Stimulated activated CD8-positive, alpha-beta memory T cell treated with anti-CD3 and anti-CD28 coated beads, Interleukin-12 subunit alpha, Interleukin-12 subunit beta, amount 100 ng/mL, for 24 hours (primary cell): ENCODE data around the gene ACADSB.
A peak's percentile ranks its signal among the peaks of the same experiment; 100 is the strongest.

Experiments
- DNase-seq: peaks from one replicate; pipeline ENCODE4 v3.0.0-alpha.2; 2020; ENCODE audit errors: extremely low read depth

The ACADSB gene

DNA sequence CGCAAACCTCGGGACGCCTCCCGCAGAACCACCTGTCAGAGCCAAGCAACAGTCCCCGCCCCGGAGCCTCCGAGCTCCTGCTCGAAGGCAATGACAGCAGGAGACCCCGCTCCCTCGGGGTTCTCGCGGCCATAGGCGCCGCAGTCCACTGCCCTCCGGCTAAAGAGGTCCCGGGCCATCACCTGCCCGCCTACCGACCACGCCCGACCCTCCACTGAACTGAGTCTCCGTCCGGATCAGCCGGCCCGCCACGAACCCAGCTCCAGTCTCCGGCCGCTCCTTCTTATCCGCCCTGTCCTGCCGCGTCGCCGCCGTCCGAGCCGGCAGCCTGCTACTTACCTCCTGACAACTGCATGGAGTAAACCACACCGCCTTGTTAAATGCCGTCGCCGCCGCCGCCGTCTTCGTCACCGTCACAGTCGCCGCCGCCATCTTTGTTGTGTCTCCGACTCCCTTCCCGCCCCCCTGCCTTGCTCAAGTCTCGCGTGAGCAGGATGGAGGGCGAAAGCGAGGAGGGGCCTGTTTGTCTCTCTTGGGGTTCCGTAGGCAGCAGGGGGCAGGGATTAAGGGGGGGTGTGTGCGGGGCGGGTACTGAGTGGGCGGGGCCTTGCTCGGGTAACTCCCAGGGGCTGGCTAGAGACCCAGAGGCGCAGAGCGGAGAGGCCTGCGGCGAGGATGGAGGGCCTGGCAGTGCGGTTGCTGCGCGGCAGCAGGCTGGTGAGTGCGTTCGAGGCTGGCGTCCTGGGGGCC lies at the start of gene ACADSB, which contains the start of gene IKZF5:
ACADSB (plus strand) TSS at position 652 of the 750 bp plus-strand sequence; CDS start at position 676, 24 bp downstream.
IKZF5 (minus strand) TSS at position 441 of the 750 bp plus-strand sequence. CDS start 10,170 bp downstream, outside the sequence.
- peak; percentile 89 for DNase-seq

DNA sequence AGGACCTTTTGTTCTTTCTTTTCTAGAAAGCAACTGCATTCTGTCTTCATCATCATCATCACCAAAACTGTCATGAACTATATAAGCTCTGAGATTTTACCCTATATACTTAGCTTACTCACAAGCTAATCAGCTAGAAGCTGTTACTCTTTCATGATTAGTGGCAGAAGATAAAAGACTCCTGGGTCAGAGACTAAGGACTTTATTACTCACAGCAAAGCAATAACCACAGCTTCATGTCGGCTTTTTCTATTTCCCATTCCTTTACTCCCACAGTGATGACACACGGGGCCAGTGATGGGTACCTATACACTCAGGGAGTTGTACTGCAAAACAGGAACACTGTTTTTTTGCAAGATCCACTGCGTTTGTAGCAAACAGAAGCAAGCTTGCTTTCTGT lies 46.4 kb upstream of the ACADSB start:
- DNase-seq = no peak

DNA sequence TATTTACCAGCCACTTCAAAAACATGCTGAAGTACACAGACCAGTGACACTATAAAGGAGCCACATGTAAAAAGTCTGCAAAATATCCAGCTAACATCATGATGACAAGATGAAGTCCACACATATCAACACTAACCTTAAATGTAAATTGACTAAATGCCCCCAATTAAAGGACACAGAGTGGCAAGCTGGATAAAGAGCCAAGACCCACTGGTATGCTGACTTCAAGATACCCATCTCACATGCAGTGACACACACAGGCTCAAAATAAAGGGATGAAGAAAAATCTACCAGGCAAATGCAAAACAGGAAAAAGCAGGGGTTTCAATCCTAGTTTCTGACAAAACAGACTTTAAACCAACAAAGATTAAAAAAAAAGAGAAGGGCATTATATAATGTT lies 41.9 kb upstream of the ACADSB start:
- DNase-seq = no peak

DNA sequence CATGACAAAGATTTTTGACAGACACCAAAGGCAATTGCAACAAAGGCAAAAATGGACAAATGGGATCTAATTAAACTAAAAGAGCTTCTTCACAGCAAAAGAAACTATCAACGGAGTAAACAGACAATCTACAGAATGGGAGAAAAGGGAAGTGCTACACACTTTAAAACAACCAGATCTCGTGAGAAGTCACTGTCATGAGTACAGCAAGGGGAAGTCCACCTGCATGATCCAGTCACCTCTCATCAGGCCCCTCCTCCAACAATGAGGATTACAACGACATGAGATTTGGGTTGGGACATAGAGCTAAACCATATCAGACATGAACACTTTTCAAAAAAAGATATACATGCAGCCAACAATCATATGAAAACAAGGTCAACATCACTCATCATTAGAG lies 40.1 kb upstream of the ACADSB start:
- DNase-seq = no peak

DNA sequence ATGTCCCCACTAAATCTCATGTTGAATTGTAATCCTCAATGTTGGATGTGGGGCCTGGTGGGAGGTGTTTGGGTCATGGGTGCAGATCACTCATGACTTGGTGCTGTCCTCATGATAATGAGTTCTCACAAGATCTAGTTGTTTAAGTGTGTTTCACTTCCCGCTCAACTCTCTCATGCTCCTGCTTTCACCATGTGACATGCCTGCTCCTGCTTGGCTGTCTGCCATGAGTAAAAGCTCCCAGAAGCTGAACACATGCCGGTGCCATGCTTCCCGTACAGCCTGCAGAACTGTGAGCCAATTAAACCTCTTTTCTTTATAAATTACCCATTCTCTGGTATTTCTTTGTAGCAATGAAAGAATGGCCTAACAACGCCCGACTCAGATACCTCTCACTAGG lies 34.8 kb upstream of the ACADSB start:
- no peak for DNase-seq

DNA sequence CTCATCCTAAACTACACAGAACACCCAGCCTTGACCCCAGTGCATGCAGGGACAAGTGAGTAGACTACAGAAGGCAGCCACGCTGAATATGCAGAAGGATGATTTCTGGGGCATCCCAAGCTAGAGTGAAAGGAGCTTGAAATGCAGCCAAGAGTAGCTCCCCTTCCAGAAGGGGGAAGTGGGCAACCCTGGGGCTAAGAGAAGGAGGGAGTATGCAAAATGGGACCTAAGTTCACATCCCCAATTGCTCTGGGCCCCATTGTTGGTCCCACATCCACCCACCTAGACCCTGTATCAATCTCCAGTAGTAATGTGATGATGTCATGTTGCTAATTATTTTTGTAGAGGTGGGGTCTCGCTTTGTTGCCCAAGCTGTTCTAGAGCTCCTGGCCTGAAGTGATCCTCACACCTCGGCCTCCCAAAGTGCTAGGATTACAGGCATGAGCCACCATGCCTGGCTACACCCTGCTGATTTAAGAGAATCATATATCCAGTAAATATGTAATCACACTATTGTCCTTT lies 34.2 kb upstream of the ACADSB start:
- no peak for DNase-seq

DNA sequence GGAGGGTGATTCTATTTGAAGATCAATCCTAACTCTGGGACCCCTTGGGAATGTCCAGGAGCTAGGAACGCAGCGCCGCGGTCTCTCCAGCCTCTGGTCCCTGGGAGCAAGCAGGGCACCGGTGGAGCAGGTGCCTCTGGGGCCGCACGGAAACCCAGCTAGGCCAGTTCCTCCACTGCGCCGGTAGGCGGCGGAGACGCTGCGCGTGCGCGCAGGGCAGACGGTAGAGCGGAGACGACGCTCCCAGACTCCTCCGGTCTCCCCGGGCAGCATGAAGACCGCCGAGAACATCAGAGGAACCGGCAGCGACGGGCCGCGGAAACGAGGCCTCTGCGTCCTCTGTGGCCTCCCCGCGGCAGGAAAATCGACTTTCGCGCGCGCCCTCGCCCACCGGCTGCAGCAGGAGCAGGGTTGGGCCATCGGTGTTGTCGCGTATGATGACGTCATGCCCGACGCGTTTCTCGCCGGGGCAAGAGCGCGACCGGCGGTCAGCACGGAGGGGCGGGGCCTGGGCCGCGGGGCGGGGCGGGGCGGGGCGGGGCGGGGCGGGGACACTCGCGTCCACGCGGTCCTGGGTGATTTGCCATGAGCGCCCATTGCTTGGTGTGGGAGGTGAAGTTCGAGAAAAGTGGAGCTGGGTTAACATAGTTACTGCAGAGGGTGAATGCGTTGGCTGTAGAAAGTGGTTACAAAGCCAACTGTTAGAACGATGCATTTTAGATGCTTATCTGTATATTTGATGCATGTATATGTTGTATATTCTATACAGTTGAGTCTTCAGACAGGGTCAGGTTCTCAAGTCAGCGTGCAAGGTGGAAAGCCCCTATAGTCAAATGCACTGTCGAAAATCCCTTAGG lies 28.4 kb upstream of the ACADSB start, which contains the start of gene PSTK:
PSTK (plus strand) TSS at position 193 of the 857 bp plus-strand sequence; CDS start at position 272, 79 bp downstream.
- DNase-seq = peak; percentile 76

DNA sequence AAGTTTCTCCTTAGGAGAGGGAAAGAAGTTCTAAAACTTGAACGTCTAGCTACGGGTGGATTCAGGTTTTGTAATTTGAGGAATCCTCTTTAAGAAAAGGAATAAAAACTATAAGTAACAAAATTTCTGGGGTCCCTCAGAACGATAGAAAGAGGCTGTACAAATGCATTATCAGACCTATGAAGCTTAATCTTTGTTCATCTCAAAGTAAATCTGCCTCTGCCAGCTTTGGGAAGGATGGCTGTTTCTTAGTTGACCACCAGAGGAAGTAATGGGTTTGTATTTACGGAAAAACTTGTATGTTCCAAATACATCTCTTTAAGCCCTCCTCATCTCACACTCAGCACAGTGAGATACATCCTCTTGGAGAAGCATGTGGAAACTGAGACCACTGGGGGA lies 27.7 kb upstream of the ACADSB start:
- DNase-seq = no peak

DNA sequence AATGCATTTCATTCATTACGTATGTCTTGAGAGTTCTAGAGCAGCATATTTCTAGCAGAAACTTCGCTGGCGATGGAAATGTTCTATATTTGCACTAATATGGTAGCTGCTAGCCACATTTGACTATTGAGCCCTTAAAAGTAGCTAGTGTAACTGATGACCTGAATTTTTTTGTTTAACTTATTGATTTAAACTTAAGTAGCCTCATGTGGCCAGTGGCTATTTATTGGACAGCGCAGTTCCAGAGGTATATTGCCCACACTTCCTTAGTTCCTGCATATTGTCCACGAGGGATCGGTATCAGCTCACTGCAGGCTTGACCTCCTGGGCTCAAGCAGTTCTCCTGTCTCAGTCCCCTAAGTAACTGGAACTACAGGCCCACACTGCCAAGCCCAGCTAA lies 24.9 kb upstream of the ACADSB start:
- no peak for DNase-seq

DNA sequence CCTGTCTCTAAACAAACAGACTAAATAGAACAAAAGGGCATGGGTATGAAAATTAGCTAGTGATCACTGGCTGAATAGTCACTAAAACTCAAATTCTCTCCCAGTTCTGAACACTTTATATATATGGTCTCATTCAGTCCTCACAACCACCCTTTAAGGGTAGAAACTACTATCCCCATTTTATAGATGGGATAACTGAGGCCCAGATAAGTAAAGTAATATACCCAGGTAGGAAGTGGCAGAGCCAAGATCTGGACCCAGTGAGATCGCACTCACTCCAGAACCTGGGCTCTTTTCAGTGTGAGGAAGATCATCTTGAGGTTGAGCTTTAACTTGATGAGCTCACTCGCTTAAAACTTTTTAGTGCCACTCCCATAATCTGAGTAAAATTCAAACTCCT lies 24.1 kb upstream of the ACADSB start:
- no peak for DNase-seq

DNA sequence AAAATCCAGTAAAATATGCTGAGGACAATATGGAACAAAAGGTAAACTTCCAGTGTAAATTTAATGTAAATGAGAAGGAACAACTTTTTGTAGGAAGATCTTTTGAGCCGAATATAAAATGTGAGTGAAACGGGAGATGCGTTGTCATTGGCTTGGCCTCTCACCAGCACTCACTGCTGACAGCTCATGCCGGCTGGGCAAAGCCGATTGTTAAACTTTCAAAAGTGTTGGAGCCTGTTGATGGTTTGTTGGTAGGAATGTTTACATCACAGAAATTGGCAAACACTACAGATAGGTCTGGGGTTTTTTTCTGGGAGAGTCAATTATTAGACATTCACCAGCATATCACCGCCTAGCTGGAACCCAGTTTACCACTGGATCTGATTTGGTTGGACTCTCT lies 22.5 kb upstream of the ACADSB start:
- no peak for DNase-seq

DNA sequence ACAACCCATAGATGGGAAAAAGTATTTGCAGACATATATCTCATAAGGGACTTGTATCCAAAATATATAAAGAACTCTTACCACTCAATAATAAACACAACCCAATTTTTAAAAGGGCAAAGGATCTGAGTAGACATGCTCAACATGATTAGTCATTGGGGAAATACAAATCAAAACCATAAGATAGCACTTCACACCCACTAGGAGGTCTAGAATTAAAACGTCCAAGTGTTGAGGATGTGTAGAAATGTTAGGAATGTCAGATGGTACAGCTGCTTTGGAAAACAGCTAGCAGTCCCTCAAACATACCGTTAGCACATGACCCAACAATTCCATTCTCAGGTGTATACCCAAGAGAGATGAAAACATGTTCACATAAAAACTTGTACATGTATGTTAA lies 20.3 kb upstream of the ACADSB start:
- no peak for DNase-seq

DNA sequence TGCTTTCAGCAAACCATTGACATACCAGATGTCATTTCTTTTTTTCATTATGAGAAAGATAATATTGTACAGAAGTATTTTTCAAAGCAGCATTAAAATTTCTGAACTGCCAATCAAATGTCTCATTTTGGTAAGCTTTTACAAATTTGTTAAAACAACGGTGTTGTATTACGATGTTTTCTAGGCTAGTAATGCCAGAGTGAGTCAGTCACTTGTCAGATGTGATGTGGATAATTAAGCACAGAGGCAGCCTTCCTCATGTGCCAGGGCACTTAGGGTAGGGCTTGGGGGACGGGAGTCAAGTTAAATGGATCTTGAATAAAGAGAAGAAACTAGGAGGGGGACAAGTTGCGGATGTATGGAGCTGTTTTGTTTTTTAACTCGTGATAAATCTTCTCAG lies 18.5 kb upstream of the ACADSB start:
- no peak for DNase-seq

DNA sequence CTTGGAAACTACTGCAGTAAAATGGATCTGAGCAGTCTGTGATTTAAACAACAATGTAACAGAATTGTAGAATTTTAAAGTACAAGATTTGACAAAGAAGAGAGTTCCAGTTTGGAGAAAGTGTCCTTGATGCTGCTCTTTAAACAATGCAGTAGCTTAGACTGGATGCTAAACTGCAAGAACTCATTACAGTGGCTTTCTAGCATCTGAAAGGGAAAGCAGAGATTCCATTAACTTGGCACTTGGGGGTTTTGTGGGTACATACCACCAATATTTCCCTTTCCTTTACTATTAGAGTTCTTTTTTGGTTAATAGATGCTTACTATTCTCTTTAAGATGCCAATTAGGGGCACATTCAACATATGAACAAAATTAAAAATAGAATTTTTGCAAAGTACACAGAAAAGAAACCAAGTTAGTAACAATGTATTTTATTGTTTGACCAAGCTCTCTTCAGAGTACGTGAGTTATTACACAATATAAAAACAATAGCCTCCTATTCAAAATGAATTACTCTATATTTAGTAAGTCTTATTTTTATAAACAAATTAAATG lies 16.7 kb upstream of the ACADSB start:
- no peak for DNase-seq

DNA sequence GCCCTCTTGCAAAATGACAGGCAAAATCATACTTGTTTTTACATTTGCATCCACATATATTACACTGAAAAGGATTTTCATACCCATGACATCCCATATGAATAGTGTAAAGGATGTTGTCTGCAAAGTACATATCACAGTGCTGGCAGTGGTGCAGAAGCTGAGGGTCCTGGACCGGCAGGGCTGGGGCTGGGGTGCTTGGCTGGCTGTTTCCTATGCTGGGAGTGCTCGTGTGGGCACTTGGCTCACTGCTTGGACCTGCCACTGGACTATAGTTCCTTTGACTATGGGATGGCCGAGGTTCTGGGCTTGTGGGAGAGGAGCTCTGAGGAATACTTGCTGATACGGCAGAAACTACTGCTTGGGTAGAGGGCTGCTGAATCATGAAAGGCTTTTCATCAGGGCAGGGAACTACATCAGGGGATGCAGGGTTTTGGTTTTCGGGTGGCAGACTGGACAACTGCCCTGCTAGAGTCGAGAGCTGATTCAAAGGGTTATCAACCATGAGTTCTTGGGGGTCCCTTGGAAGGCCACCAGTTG lies 14.9 kb upstream of the ACADSB start:
- DNase-seq = no peak

DNA sequence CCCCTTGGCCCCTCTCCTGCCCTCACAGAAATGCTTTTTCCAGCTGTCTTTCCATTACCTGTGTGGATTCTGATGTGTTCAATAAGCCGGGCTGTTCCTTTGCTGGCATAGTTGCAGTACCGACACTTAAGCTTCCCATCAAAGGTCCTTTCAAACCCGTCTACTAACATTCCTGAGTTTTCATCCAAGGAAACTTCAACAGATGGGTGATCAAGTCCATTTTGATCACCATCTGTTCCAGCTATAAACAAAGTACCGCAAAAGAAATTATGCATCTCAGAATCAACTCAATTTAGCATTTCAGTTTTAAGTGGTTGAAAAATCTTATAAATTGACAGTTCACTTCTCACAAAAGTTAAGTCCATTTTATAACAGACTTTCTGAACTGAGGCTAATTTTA lies 12.9 kb upstream of the ACADSB start:
- no peak for DNase-seq

DNA sequence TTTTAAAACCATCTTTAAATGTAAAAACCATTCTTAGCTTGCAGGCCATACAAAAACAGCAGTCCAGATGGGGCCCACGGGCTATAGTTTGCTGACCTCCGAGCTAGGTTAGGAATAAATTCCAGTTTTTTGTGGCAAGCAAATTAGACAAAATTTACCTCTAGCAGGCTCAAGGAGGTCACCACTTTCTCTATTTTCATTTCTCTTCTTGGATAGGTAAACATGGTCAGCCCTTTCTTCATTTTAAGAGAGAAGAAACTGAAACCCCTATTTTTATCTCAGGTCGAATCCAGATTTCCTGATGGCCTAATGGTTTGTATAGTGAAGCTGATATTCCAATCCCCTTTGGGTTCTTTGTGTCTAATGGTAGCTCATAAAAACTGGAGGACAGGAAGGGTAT lies 10.9 kb upstream of the ACADSB start:
- DNase-seq = no peak

DNA sequence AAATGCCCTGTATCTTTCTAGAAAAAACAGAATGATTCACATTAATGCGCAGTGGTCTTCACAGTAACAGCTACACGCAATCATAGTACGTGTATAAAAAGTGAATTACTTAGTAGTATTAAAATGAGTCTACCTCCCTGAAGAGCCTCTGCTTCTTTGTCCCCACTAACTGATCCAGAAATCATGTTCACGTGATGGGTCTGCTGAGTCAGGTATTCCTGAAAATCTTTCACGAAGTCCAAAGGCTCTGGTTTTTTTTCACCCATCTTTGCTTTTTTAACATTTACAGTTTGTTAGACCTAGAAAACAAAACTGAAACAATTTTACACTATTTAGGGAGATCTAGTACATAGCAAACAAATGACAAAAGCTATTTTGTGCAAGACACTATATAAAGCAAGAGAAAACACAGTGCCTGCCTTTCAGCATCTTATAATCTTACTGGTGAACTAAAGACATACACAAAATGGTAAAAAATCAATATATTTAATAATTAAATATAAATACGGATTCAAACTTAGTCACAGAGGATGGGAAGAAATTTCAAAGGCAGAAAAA lies 10.4 kb upstream of the ACADSB start:
- DNase-seq = no peak

DNA sequence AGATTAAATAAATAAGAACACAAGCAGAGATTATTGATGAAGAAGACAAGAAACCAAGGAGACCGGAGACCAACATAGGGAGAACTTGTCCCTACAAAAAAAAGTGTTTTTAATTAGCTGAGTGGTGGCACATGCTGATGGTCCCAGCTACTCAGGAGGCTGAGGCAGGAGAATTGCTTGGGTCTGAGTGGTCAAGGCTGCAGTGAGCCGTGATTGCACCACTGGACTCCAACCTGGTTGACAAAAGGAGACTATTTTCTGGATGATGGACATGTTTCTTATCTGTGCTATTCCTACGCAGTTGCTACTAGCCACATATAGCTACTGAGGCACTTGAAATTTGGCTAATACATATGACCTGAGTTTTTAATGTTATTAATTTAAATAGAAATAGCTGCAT lies 9.9 kb upstream of the ACADSB start:
- DNase-seq = no peak

DNA sequence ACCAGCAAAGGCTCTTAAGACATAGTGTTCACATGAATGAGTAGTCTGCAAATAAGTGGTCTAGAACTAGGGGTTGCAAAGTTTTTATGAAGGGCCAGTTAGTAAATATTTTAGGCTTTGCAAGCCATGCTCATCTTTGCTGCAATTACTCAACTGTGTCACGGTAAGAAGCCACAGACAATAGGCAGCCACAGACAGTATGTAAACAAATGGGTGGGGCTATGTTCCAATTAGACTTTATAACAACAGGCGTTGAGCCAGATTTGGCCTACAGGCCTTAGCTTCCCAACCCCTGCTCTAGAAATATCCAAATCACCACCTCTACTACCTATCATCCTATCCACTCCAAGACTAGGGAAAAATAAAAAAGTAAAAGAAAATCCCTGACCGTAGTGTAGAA lies 9.5 kb upstream of the ACADSB start:
- DNase-seq = no peak

DNA sequence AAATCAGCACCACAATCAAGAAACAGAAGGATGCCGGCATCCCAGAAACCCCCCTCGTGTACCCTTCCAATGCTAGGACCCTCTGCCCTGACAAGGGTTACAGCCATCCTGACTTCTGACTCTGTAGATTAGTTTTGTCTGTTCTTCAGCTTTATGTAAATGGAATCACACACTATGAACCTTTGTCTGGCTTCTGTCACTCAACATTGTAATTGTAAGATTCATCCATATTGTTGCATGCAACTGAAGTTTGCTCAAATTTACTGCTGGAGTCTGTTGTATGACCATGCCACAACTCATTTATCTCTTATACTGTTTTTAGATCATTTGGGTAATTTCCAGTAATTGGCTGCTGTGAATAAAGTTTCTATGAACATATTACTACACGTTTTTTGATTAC lies 8.7 kb upstream of the ACADSB start:
- DNase-seq = no peak

DNA sequence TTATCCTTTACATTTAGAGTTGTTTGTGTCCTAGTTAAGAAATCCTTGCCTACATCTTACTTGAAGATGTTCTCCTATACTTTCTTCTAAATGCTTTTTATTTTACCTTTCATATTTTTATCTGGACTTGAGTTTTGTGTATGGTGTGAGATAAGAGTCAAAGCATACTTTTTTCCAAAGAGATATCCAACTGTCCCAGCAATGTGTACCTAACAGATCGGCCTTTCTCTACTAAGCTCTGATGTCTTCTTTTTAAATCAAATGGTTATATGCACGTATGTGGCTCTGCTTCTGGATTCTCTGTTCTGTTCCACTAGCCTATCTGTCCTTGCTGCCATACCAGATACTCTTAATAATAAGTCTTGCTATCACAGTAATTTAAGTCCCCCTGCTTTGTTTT lies 7.4 kb upstream of the ACADSB start:
- DNase-seq = no peak
